Activated T-helper 17 cell treated with anti-CD3 and anti-CD28 coated beads, Interleukin-2, amount 50 U/mL, for 72 hours (primary cell): ENCODE results near the gene RBL2. TPM values are rescaled to one million over a fixed set of nuclear protein-coding genes. Genes with fewer than 3 reads are reported as not detected.
A peak's percentile ranks its signal among the peaks of the same experiment; 100 is the strongest.
"Not testable (repeated sequence)": the region's sequence is repeated elsewhere in the genome, so short reads cannot be mapped to it uniquely, and the experiment has no call there.

Experiments
- ATAC-seq: fragments of 150-1000 bp; cut with Tn5 transposase; replicated peaks from 2 replicates; pipeline ENCODE4 v1.10.0; 2021; ENCODE audit warnings: mild to moderate bottlenecking, moderate library complexity
- H3K27ac Mint-ChIP-seq: one replicate; pipeline ENCODE4 v1.8.0; 2022; ENCODE audit warnings: mixed read lengths
- H3K27me3 Mint-ChIP-seq: one replicate; pipeline ENCODE4 v1.8.0; 2022; ENCODE audit warnings: mixed read lengths
- H3K36me3 Mint-ChIP-seq: one replicate; pipeline ENCODE4 v1.8.0; 2022; ENCODE audit warnings: low read depth, mild to moderate bottlenecking, mixed read lengths
- H3K4me1 Mint-ChIP-seq: one replicate; pipeline ENCODE4 v1.8.0; 2022; ENCODE audit warnings: mixed read lengths
- H3K4me3 Mint-ChIP-seq: one replicate; pipeline ENCODE4 v1.8.0; 2022; ENCODE audit warnings: mild to moderate bottlenecking, mixed read lengths
- H3K9me3 Mint-ChIP-seq: one replicate; pipeline ENCODE4 v1.8.0; 2022; ENCODE audit warnings: mixed read lengths
- total RNA-seq, 2 donors: library from RNA; stranded (reverse); gene quantifications; one replicate each; pipeline ENCODE4 v1.2.3, GENCODE V29; 2022

The RBL2 gene
- total RNA-seq, 2 donors from 2014 or later = 55.9 to 80.1 TPM

DNA sequence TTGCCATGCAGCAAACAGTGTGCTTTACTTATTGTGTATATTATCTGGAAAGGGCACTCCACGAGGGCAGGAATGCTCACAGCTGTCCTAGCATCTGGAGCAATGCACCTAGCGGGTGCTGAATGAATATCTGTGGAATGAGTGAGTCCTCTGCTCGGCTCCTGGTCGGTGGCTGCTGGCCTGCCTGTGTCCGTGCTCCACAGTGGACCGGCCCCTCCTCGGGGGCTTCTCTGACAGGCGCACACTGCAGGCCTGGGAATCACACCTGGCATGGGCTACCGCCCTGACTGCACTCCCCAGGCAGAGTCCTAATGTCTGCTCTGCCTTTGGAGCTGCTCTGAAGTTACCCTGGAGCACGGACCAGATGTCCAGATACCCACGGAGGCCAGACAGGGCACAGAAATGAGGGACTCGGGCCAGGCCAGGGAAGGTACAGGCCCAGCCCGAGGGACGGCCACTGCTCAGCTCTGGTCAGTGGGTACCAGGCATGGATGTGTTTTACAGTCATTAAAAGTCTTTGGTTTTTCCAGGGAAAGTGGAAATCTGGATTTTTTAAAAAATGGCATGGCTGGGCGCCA, 89.8 kb downstream of the RBL2 start:
- no peaks in the 10 kb centered on the region for H3K36me3 Mint-ChIP-seq
- peaks cover 17% of the 10 kb centered on the region for H3K4me1 Mint-ChIP-seq
- H3K27me3 Mint-ChIP-seq = no peaks in the 10 kb centered on the region
- no peak for ATAC-seq
- H3K9me3 Mint-ChIP-seq = no peaks in the 10 kb centered on the region
- H3K27ac Mint-ChIP-seq = no peak overlapping the region
- H3K4me3 Mint-ChIP-seq = no peak overlapping the region

DNA sequence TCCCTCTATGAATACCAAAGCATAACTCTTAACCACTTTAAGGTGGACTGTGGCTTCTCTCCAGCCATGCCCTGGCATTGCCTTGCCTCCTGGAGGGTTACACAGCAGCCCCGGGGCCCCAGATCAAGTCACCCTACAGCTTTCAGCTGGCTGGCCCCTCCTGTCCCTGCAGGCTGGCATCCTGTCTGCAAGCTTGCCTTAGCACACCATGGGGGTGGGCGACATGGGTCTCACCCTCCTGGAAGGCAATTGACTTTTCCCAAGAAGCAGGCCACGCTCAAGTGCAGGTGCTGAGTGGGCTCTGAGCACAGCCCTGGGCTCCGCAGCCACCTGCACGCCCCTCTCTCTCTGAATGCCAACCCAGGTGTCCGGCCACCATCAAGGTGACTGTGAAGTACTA, 94.5 kb downstream of the RBL2 start:
- Mint-ChIP-seq H3K27ac (no peak overlapping the region), H3K36me3 (no peaks in the 10 kb centered on the region), H3K4me3 (no peak overlapping the region), H3K4me1 (no peaks in the 10 kb centered on the region), H3K9me3 (no peaks in the 10 kb centered on the region), H3K27me3 (no peaks in the 10 kb centered on the region)
- no peak for ATAC-seq

DNA sequence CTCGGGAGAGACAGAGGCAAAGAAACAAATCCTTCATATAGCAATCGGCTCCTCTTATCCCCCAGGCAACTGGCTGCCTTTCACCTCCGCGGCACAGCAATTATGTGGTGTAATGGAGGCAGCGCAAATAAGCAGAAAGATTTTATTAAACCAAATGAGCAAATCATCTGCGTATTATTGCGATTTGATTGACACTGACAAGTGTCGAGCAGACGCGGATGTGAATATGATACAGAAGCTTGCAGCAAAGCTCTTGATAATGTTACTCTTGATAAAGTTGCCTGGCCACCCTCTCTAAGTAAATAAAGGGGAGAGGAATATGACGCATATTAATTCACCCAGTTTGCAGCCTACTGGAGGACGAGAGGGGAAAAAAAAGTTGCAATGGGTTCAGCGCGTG, 95.2 kb downstream of the RBL2 start:
- peaks cover 6% of the 10 kb centered on the region for H3K4me1 Mint-ChIP-seq
- H3K27me3 Mint-ChIP-seq = no peaks in the 10 kb centered on the region
- no peak overlapping the region for H3K27ac Mint-ChIP-seq
- no peak for ATAC-seq
- no peak overlapping the region for H3K4me3 Mint-ChIP-seq
- no peaks in the 10 kb centered on the region for H3K36me3 Mint-ChIP-seq
- H3K9me3 Mint-ChIP-seq = no peaks in the 10 kb centered on the region

DNA sequence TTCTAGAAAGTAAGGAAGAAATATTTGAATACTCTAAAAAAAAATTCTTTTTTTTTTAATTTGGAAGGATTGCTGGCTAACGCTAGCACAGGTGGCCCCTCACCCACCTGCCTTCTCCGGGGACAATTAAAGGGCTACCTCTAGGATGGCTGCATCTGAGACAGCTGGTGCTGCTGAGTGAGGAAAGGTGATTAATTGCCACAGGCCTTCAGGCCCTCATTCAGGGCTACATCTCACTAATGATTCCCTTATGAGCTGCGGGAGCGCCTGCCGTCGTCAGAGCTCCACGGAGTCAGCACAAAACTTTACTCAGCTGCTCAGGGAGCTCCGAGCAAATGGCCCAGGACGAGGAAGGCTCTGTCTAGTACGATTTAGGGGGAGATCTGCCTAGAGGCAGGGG, 95.8 kb downstream of the RBL2 start:
- no peak overlapping the region for H3K4me3 Mint-ChIP-seq
- no peaks in the 10 kb centered on the region for H3K36me3 Mint-ChIP-seq
- no peaks in the 10 kb centered on the region for H3K27me3 Mint-ChIP-seq
- no peaks in the 10 kb centered on the region for H3K9me3 Mint-ChIP-seq
- H3K27ac Mint-ChIP-seq = no peak overlapping the region
- H3K4me1 Mint-ChIP-seq = peaks cover 8% of the 10 kb centered on the region
- ATAC-seq = no peak

DNA sequence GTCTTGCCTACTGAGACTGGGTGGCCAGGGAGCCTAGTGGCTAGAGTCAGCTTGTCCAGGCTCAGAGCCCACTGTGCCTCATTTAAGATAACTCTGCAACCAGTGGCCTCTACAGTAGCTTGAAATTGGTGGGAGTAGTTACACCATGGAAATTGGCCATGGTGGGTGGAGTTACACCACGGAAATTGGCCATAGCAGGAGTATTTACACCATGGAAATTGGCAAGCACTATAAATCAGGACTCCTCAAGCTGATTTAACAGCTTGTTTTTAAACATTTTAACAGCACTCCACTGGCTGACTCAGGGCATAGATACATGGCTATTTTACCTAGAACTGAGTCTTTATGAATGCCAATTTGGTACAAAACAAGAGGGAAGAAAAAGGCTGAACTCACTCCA, 96.5 kb downstream of the RBL2 start:
- no peaks in the 10 kb centered on the region for H3K27me3 Mint-ChIP-seq
- no peak for ATAC-seq
- no peak overlapping the region for H3K27ac Mint-ChIP-seq
- peaks cover 8% of the 10 kb centered on the region for H3K4me1 Mint-ChIP-seq
- H3K9me3 Mint-ChIP-seq = no peaks in the 10 kb centered on the region
- H3K36me3 Mint-ChIP-seq = no peaks in the 10 kb centered on the region
- no peak overlapping the region for H3K4me3 Mint-ChIP-seq

DNA sequence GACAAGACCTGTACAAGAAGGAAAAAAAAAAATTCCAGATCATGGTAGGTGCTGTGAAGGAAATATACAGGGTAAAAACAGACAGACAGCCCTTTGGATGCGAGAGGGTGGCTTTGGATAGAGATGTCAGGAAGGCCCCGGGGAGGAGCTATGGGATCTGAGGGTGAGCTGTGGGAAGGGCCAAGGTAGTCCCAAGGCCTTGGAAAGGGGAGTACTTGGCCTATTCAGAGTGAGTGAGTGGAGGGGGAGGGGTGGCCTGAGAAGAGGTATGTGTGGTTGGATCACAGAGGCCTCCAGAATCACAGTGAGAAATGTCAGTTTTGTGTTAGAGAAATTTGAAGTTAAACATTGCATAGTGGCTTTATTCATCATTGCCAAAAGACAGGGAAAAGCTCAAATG, 99.9 kb downstream of the RBL2 start:
- Mint-ChIP-seq H3K9me3 (no peaks in the 10 kb centered on the region), H3K27me3 (no peaks in the 10 kb centered on the region), H3K36me3 (no peaks in the 10 kb centered on the region), H3K27ac (peak overlapping the region; percentile 49), H3K4me3 (peak overlapping the region; percentile 37), H3K4me1 (peaks cover 8% of the 10 kb centered on the region)
- no peak for ATAC-seq

DNA sequence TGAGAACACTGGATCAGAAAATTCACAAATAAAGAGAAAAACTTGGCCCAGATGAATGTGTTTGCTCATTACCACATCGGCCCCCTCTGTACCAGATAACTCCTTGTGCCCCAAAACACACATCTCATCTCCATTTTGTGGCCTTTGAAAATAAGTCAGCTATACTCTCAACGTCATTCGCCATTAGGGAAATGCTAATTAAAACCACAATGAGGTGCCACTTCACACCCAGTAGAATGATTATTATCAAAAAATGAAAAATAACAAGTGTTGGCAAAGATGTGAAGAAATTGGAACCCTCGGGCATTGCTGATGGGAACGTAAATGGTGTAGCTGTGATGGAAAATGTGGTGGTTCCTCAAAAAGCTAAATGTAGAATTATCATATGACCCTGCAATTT, 103.4 kb downstream of the RBL2 start:
- no peaks in the 10 kb centered on the region for H3K27me3 Mint-ChIP-seq
- no peak overlapping the region for H3K27ac Mint-ChIP-seq
- no peak for ATAC-seq
- peaks cover 8% of the 10 kb centered on the region for H3K4me1 Mint-ChIP-seq
- no peaks in the 10 kb centered on the region for H3K9me3 Mint-ChIP-seq
- no peak overlapping the region for H3K4me3 Mint-ChIP-seq
- no peaks in the 10 kb centered on the region for H3K36me3 Mint-ChIP-seq

DNA sequence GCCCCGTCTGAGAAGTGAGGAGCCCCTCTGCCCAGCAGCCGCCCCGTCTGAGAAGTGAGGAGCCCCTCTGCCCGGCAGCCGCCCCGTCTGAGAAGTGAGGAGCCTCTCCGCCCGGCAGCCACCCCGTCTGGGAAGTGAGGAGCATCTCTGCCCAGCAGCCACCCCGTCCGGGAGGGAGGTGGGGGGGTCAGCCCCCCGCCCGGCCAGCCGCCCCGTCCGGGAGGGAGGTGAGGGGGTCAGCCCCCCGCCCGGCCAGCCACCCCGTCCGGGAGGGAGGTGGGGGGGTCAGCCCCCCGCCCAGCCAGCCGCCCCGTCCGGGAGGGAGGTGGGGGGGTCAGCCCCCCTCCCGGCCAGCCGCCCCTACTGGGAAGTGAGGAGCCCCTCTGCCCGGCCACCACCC, 105.1 kb downstream of the RBL2 start:
- not testable (repeated sequence) for H3K4me3 Mint-ChIP-seq, H3K27ac Mint-ChIP-seq, H3K27me3 Mint-ChIP-seq, H3K4me1 Mint-ChIP-seq, ATAC-seq, H3K9me3 Mint-ChIP-seq, H3K36me3 Mint-ChIP-seq

DNA sequence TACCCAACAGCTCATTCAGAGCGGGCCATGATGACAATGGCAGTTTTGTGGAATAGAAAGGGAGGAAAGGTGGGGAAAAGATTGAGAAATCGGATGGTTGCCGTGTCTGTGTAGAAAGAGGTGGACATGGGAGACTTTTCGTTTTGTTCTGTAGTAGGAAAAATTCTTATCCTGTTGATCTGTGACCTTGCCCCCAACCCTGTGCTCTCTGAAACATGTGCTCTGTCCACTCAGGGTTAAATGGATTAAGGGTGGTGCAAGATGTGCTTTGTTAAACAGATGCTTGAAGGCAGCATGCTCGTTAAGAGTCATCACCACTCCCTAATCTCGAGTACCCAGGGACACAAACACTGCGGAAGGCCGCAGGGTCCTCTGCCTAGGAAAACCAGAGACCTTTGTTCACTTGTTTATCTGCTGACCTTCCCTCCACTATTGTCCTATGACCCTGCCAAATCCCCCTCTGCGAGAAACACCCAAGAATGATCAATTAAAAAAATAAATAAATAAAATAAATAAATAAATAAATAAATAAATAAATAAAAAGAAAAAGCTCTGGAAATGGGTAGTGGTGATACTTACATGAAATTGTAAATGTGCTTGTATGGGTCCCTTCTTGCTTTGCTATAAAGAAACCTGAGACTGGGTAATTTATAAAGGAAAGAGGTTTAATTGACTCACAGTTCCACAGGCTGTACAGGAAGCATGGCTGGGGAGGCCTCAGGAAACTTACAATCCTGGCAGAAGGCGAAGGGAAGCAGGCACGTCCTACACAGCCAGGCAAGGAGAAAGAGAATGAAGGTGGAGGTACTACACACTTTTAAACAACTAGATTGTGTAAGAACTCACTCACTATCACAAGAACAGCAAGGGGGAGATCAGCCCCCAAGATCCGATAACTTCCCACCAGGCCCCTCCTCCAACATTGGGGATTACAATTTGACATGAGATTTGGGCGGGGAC, 105.8 kb downstream of the RBL2 start:
- H3K4me1 Mint-ChIP-seq = peaks cover 12% of the 10 kb centered on the region
- not testable (repeated sequence) for H3K27ac Mint-ChIP-seq, H3K36me3 Mint-ChIP-seq, H3K4me3 Mint-ChIP-seq, H3K9me3 Mint-ChIP-seq, ATAC-seq, H3K27me3 Mint-ChIP-seq

Other genes with a start within 250 kb of the RBL2 start
- 10 to 100 TPM; 21.8 to 24.5 TPM for gene AKTIP, start 68.7 kb downstream of the RBL2 start, total RNA-seq